ENCODE measurements around the gene SPEF1. TPM values are rescaled to one million over a fixed set of nuclear protein-coding genes. Genes with fewer than 3 reads are reported as not detected.
A peak's percentile ranks its signal among the peaks of the same experiment; 100 is the strongest.

SPEF1 gene
- total and polyA plus RNA-seq, 2 experiments from 2014 or later = 0.11 TPM; not detected in 1

GRCh38 chr20:3767427-3768341 lies 13.6 kb downstream of the SPEF1 start, which contains the start of gene ADISSP:
Gene ADISSP, minus strand, starts transcription at chr20:3767753. Its CDS starts 7,653 bp downstream, at chr20:3760100.
- Histone ChIP-seq H3K9me2 (ENCODE audit: insufficient read depth) (no peaks in the 10 kb centered on the region), H2AFZ (peak within 1 kb of the TSS; percentile 93), H4K20me1 (ENCODE audit: insufficient read depth) (no peaks in the 10 kb centered on the region), H3K27ac (peak within 1 kb of the TSS; percentile 88), H3K27me3 (replicated peaks; ENCODE audit: insufficient read depth) (no peaks in the 10 kb centered on the region), H3K4me3 (peak within 1 kb of the TSS; percentile 82), H3K9ac (peak within 1 kb of the TSS; percentile 91), H3F3A (ENCODE audit: insufficient read depth) (peaks cover 8% of the 10 kb centered on the region; the same call in 1 of the 2 replicates), H3K4me1 (ENCODE audit: insufficient read depth) (peaks cover 10% of the 10 kb centered on the region; the same call in 1 of the 2 replicates), H3K79me2 (ENCODE audit: insufficient read depth) (peaks cover 17% of the 10 kb centered on the region), H3K9me3 (ENCODE audit: low read depth) (no peaks in the 10 kb centered on the region), H3K4me2 (ENCODE audit: unreplicated experiment) (peak within 1 kb of the TSS; percentile 97), H3K36me3 (ENCODE audit: low read depth) (no peaks in the 10 kb centered on the region)
- TF ChIP-seq EZH2 (IDR thresholded peaks at IDR 0.05; ENCODE audit: insufficient read depth, poor library complexity, severe bottlenecking) = no peak
- in situ Hi-C loops (cut with MboI) = no loop called here
- DNase-seq = peak; percentile 100
- 1% methylated on average over 36 to 72 of the region's 80 CpGs for WGBS, 2 experiments (ENCODE audit: low coverage in 1 of 2, low lambda C conversion rate in 2 of 2, missing lambda C conversion rate in 2 of 2)

GRCh38 chr20:3767110-3767426 lies 14.2 kb downstream of the SPEF1 start:
- Histone ChIP-seq H3K79me2 (ENCODE audit: insufficient read depth) (peaks cover 17% of the 10 kb centered on the region), H3K9ac (peak overlapping the region; percentile 78), H3F3A (ENCODE audit: insufficient read depth) (peaks cover 8% of the 10 kb centered on the region; the same call in 1 of the 2 replicates), H3K36me3 (ENCODE audit: low read depth) (no peaks in the 10 kb centered on the region), H4K20me1 (ENCODE audit: insufficient read depth) (no peaks in the 10 kb centered on the region), H3K27ac (no peak overlapping the region), H3K4me2 (ENCODE audit: unreplicated experiment) (peak overlapping the region; percentile 97), H3K4me3 (peak overlapping the region; percentile 82), H2AFZ (peak overlapping the region; percentile 93), H3K4me1 (ENCODE audit: insufficient read depth) (peaks cover 10% of the 10 kb centered on the region; the same call in 1 of the 2 replicates), H3K9me3 (ENCODE audit: low read depth) (no peaks in the 10 kb centered on the region), H3K27me3 (replicated peaks; ENCODE audit: insufficient read depth) (no peaks in the 10 kb centered on the region), H3K9me2 (ENCODE audit: insufficient read depth) (no peaks in the 10 kb centered on the region)
- peak; percentile 50 for DNase-seq
- no peak for TF ChIP-seq EZH2phosphoT487 (IDR thresholded peaks at IDR 0.05; ENCODE audit: insufficient read depth, low read depth)
- no peak for TF ChIP-seq EZH2 (IDR thresholded peaks at IDR 0.05; ENCODE audit: insufficient read depth, poor library complexity, severe bottlenecking)
- in situ Hi-C loops (cut with MboI) = no loop called here
- 0 to 2% methylated on average over 10 to 19 of the region's 21 CpGs for WGBS, 2 experiments (ENCODE audit: low coverage in 1 of 2, low lambda C conversion rate in 2 of 2, missing lambda C conversion rate in 2 of 2)

- no peak for TF ChIP-seq EZH2phosphoT487 (IDR thresholded peaks at IDR 0.05; ENCODE audit: insufficient read depth, low read depth)
- no peak for TF ChIP-seq EZH2 (IDR thresholded peaks at IDR 0.05; ENCODE audit: insufficient read depth, poor library complexity, severe bottlenecking)
- 29% methylated on average over 9 of the region's 9 CpGs for WGBS, 2 experiments (ENCODE audit: low coverage in 1 of 2, low lambda C conversion rate in 2 of 2, missing lambda C conversion rate in 2 of 2)
- Histone ChIP-seq H3K4me3 (peak overlapping the region; percentile 82), H3K27ac (no peak overlapping the region), H4K20me1 (ENCODE audit: insufficient read depth) (no peaks in the 10 kb centered on the region), H3K9ac (peak overlapping the region; percentile 78), H3K9me2 (ENCODE audit: insufficient read depth) (no peaks in the 10 kb centered on the region), H3K9me3 (ENCODE audit: low read depth) (no peaks in the 10 kb centered on the region), H3K36me3 (ENCODE audit: low read depth) (no peaks in the 10 kb centered on the region), H3K4me1 (ENCODE audit: insufficient read depth) (peaks cover 10% of the 10 kb centered on the region; the same call in 1 of the 2 replicates), H3K27me3 (replicated peaks; ENCODE audit: insufficient read depth) (no peaks in the 10 kb centered on the region), H3K79me2 (ENCODE audit: insufficient read depth) (peaks cover 17% of the 10 kb centered on the region), H3K4me2 (ENCODE audit: unreplicated experiment) (peak overlapping the region; percentile 97), H2AFZ (peak overlapping the region; percentile 93), H3F3A (ENCODE audit: insufficient read depth) (peaks cover 8% of the 10 kb centered on the region; the same call in 1 of the 2 replicates)
- in situ Hi-C loops (cut with MboI) = no loop called here
- no peak for DNase-seq
Observed at GRCh38 chr20:3766422-3767109, 14.7 kb downstream of the SPEF1 start.

- in situ Hi-C loops (cut with MboI) = no loop called here
- TF ChIP-seq EZH2phosphoT487 (IDR thresholded peaks at IDR 0.05; ENCODE audit: insufficient read depth, low read depth) (no peak), EZH2 (IDR thresholded peaks at IDR 0.05; ENCODE audit: insufficient read depth, poor library complexity, severe bottlenecking) (no peak)
- no peaks in the 10 kb centered on the region for H4K20me1 ChIP-seq (ENCODE audit: insufficient read depth)
Observed at GRCh38 chr20:3765171-3765882, 15.9 kb downstream of the SPEF1 start.

More at GRCh38 chr20:3765171-3765882, 15.9 kb downstream of the SPEF1 start:
- no peak overlapping the region for H3K4me3 ChIP-seq
- no peaks in the 10 kb centered on the region for H3K9me2 ChIP-seq (ENCODE audit: insufficient read depth)
- H3F3A ChIP-seq (ENCODE audit: insufficient read depth) = peaks cover 8% of the 10 kb centered on the region; the same call in 1 of the 2 replicates
- H3K27ac ChIP-seq = no peak overlapping the region
- H3K4me2 ChIP-seq (ENCODE audit: unreplicated experiment) = no peak overlapping the region
- H3K36me3 ChIP-seq (ENCODE audit: low read depth) = no peaks in the 10 kb centered on the region
- DNase-seq = no peak
- no peak overlapping the region for H3K9ac ChIP-seq
- 97 to 98% methylated on average over 3 of the region's 3 CpGs for WGBS, 2 experiments (ENCODE audit: low coverage in 1 of 2, low lambda C conversion rate in 2 of 2, missing lambda C conversion rate in 2 of 2)
- peaks cover 17% of the 10 kb centered on the region for H3K79me2 ChIP-seq (ENCODE audit: insufficient read depth)
- H3K27me3 ChIP-seq (replicated peaks; ENCODE audit: insufficient read depth) = no peaks in the 10 kb centered on the region
- no peaks in the 10 kb centered on the region for H3K9me3 ChIP-seq (ENCODE audit: low read depth)
- peaks cover 10% of the 10 kb centered on the region; the same call in 1 of the 2 replicates for H3K4me1 ChIP-seq (ENCODE audit: insufficient read depth)
- no peak overlapping the region for H2AFZ ChIP-seq

All from GM23248 (cell line).